ENCODE data around the gene ZNF672. TPM values are rescaled to one million over a fixed set of nuclear protein-coding genes. Genes with fewer than 3 reads are reported as not detected.

Gene ZNF672
- total and polyA plus RNA-seq, 7 donors: 25.3 to 57.0 (median 47.3) TPM

- peaks cover 50% of the 10 kb centered on the region for H3K4me1 ChIP-seq
- H3K27ac ChIP-seq: peak overlapping the region; percentile 72
- WGBS, 3 donors: 32 to 38% (median 36%) methylated on average over 12 of the region's 12 CpGs
- DNase-seq (peak; percentile 42 to 63), ATAC-seq (no peak)
- peaks cover 12 to 25% of the 10 kb centered on the region in 2 donors for H3K36me3 ChIP-seq (ENCODE audit: insufficient read depth in 1 of 2, low read depth in 1 of 2)
- no peaks in the 10 kb centered on the region for H3K9me3 ChIP-seq
- intact Hi-C loops (cut with DNase I): loop anchor here in 1 of 2 donors (1.0 kb wide), 1 partner anchor 15 kb away; no protein-coding TSS in a partner anchor
- H3K27me3 ChIP-seq (ENCODE audit: insufficient read depth in 3 of 3, low read length in 2 of 3): no peaks in the 10 kb centered on the region
- H3K4me3 ChIP-seq: peak overlapping the region; percentile 2
- TF ChIP-seq, protein P1, sequence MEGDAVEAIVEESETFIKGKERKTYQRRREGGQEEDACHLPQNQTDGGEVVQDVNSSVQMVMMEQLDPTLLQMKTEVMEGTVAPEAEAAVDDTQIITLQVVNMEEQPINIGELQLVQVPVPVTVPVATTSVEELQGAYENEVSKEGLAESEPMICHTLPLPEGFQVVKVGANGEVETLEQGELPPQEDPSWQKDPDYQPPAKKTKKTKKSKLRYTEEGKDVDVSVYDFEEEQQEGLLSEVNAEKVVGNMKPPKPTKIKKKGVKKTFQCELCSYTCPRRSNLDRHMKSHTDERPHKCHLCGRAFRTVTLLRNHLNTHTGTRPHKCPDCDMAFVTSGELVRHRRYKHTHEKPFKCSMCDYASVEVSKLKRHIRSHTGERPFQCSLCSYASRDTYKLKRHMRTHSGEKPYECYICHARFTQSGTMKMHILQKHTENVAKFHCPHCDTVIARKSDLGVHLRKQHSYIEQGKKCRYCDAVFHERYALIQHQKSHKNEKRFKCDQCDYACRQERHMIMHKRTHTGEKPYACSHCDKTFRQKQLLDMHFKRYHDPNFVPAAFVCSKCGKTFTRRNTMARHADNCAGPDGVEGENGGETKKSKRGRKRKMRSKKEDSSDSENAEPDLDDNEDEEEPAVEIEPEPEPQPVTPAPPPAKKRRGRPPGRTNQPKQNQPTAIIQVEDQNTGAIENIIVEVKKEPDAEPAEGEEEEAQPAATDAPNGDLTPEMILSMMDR (IDR thresholded peaks at IDR 0.05): peak; percentile 39
Observed at GRCh38 chr1:248841702-248842395, 3.8 kb downstream of the ZNF672 start.

GRCh38 chr1:248842781-248843331 lies 4.8 kb downstream of the ZNF672 start:
- TF ChIP-seq, protein P1 (IDR thresholded peaks at IDR 0.05): no peak
- Histone ChIP-seq H3K27ac (peak overlapping the region; percentile 72), H3K36me3 (ENCODE audit: insufficient read depth in 1 of 2, low read depth in 1 of 2) (peaks cover 19 to 35% of the 10 kb centered on the region in 2 donors), H3K27me3 (ENCODE audit: insufficient read depth in 3 of 3, low read length in 2 of 3) (no peaks in the 10 kb centered on the region), H3K9me3 (no peaks in the 10 kb centered on the region), H3K4me1 (peaks cover 43% of the 10 kb centered on the region), H3K4me3 (no peak overlapping the region)
- WGBS, 3 donors: 64 to 76% (median 71%) methylated on average over 8 of the region's 8 CpGs
- intact Hi-C loops (cut with DNase I): no loop called here
- DNase-seq: no peak
- no peak for ATAC-seq

DNA sequence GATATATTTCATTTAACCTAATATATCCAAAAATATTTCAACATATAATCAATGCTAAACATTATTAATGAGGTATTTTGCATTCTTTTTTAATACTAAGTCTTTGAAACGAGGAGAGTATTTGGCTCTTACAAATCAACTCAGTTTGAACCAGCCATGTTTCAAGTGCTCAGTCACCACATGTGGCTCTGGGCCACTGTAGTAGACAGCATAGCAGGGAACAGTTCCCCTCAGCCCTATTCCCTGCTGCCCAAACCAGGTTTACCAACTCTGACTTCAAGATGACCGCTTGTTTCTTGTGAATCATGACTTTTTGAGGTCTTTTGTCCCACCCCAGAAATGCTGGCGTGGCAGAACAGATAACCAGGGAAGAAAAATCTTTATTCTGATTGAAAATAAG lies 5.7 kb downstream of the ZNF672 start:
- no peaks in the 10 kb centered on the region for H3K27me3 ChIP-seq (ENCODE audit: insufficient read depth in 3 of 3, low read length in 2 of 3)
- no peaks in the 10 kb centered on the region for H3K9me3 ChIP-seq
- H3K4me1 ChIP-seq: peaks cover 43% of the 10 kb centered on the region
- peaks cover 25 to 43% of the 10 kb centered on the region in 2 donors for H3K36me3 ChIP-seq (ENCODE audit: insufficient read depth in 1 of 2, low read depth in 1 of 2)
- TF ChIP-seq, protein P1 (IDR thresholded peaks at IDR 0.05): no peak
- ATAC-seq: peak in 3 of 4 donors; percentile 49 to 55 (median 49)
- intact Hi-C loops (cut with DNase I): no loop called here
- peak overlapping the region; percentile 72 for H3K27ac ChIP-seq
- 53 to 79% (median 72%) methylated on average over 3 of the region's 3 CpGs for WGBS, 3 donors
- no peak overlapping the region for H3K4me3 ChIP-seq
- DNase-seq: no peak

- intact Hi-C loops (cut with DNase I): no loop called here
- H3K27me3 ChIP-seq (ENCODE audit: insufficient read depth in 3 of 3, low read length in 2 of 3): no peaks in the 10 kb centered on the region
- DNase-seq (no peak), ATAC-seq (no peak)
- peaks cover 38% of the 10 kb centered on the region for H3K4me1 ChIP-seq
- H3K27ac ChIP-seq: peak overlapping the region; percentile 72
- no peak overlapping the region for H3K4me3 ChIP-seq
- TF ChIP-seq, protein P1 (IDR thresholded peaks at IDR 0.05): no peak
- 82 to 89% (median 85%) methylated on average over 8 of the region's 8 CpGs for WGBS, 3 donors
- H3K9me3 ChIP-seq: no peaks in the 10 kb centered on the region
- H3K36me3 ChIP-seq (ENCODE audit: insufficient read depth in 1 of 2, low read depth in 1 of 2): peaks cover 25 to 51% of the 10 kb centered on the region in 2 donors
Observed at GRCh38 chr1:248844526-248844925, 6.5 kb downstream of the ZNF672 start.
